B cell (primary cell): ENCODE measurements around the gene AARS1.
"Not testable (repeated sequence)": the region's sequence is repeated elsewhere in the genome, so short reads cannot be mapped to it uniquely, and the experiment has no call there.

Source experiments
- CTCF ChIP-seq: fragments of 200-600 bp; IDR thresholded peaks from one replicate; pipeline ENCODE4 v1.8.0; 2022; ENCODE audit warnings: antibody characterized with exemption, mild to moderate bottlenecking
- EZH2 ChIP-seq: IDR thresholded peaks from 2 replicates; pipeline ENCODE4 v1.6.1; 2012; ENCODE audit warnings: borderline replicate concordance, low read depth, mild to moderate bottlenecking, moderate library complexity, low read length; ENCODE audit not compliant: insufficient read depth, poor library complexity, severe bottlenecking

- TF ChIP-seq CTCF, EZH2: not testable (repeated sequence)
Measured at GRCh38 chr16:70206382-70206781, 82.9 kb downstream of the AARS1 start.
